Measurements from ENCODE around the gene P2RY14.

The P2RY14 gene

GRCh38 chr3:151301787-151302186 lies 23.4 kb upstream of the P2RY14 start:
- peak in 1 of 2 experiments; percentile 62 for DNase-seq (ENCODE audit: low read depth in 2 of 2)

- DNase-seq (ENCODE audit: low read depth in 2 of 2) = no peak
Observed at GRCh38 chr3:151300539-151300938, 22.2 kb upstream of the P2RY14 start.

- no peak for DNase-seq (ENCODE audit: low read depth in 2 of 2)
Observed at GRCh38 chr3:151299006-151299405, 20.7 kb upstream of the P2RY14 start.

GRCh38 chr3:151297429-151297828 lies 19.1 kb upstream of the P2RY14 start:
- no peak for DNase-seq (ENCODE audit: low read depth in 2 of 2)

GRCh38 chr3:151296226-151296625 lies 17.9 kb upstream of the P2RY14 start:
- DNase-seq (ENCODE audit: low read depth in 2 of 2) = no peak

- DNase-seq (ENCODE audit: low read depth in 2 of 2) = no peak
Observed at GRCh38 chr3:151293127-151293526, 14.8 kb upstream of the P2RY14 start.

- DNase-seq (ENCODE audit: low read depth in 2 of 2) = peak in 1 of 2 experiments; percentile 30
Observed at GRCh38 chr3:151290673-151291072, 12.3 kb upstream of the P2RY14 start.

- no peak for DNase-seq (ENCODE audit: low read depth in 2 of 2)
Observed at GRCh38 chr3:151289445-151289844, 11.1 kb upstream of the P2RY14 start.

- DNase-seq (ENCODE audit: low read depth in 2 of 2) = no peak
Observed at GRCh38 chr3:151285940-151286339, 7.6 kb upstream of the P2RY14 start.

- DNase-seq (ENCODE audit: low read depth in 2 of 2) = no peak
Observed at GRCh38 chr3:151283907-151284461, 5.6 kb upstream of the P2RY14 start.

- DNase-seq (ENCODE audit: low read depth in 2 of 2) = no peak
Observed at GRCh38 chr3:151283387-151283786, 5.0 kb upstream of the P2RY14 start.

- DNase-seq (ENCODE audit: low read depth in 2 of 2) = peak; percentile 45 to 50
Observed at GRCh38 chr3:151282921-151283320, 4.6 kb upstream of the P2RY14 start.

GRCh38 chr3:151281671-151282324 lies 3.5 kb upstream of the P2RY14 start:
- peak; percentile 72 to 73 for DNase-seq (ENCODE audit: low read depth in 2 of 2)

GRCh38 chr3:151276687-151277042 lies 1.7 kb downstream of the P2RY14 start:
- DNase-seq (ENCODE audit: low read depth in 2 of 2) = no peak

- DNase-seq (ENCODE audit: low read depth in 2 of 2) = no peak
Observed at GRCh38 chr3:151276038-151276686, 2.2 kb downstream of the P2RY14 start.

- no peak for DNase-seq (ENCODE audit: low read depth in 2 of 2)
Observed at GRCh38 chr3:151275091-151275490, 3.3 kb downstream of the P2RY14 start.

GRCh38 chr3:151269631-151270030 lies 8.7 kb downstream of the P2RY14 start:
- DNase-seq (ENCODE audit: low read depth in 2 of 2) = no peak

GRCh38 chr3:151268267-151269235 lies 9.8 kb downstream of the P2RY14 start:
- DNase-seq (ENCODE audit: low read depth in 2 of 2) = no peak

- no peak for DNase-seq (ENCODE audit: low read depth in 2 of 2)
Observed at GRCh38 chr3:151267066-151267465, 11.3 kb downstream of the P2RY14 start.

GRCh38 chr3:151265866-151266265 lies 12.5 kb downstream of the P2RY14 start:
- no peak for DNase-seq (ENCODE audit: low read depth in 2 of 2)

GRCh38 chr3:151265166-151265565 lies 13.2 kb downstream of the P2RY14 start:
- no peak for DNase-seq (ENCODE audit: low read depth in 2 of 2)

GRCh38 chr3:151264605-151265004 lies 13.7 kb downstream of the P2RY14 start:
- no peak for DNase-seq (ENCODE audit: low read depth in 2 of 2)

All from fibroblast of skin of left quadriceps (primary cell).